Tibial nerve (tissue), 4 donors: ENCODE measurements around the gene GABBR2.

Source experiments
- EP300 ChIP-seq, 2 donors: sonication (generic); formaldehyde crosslinking; IDR thresholded peaks; one replicate each; pipeline ENCODE4 v1.6.1; 2017; ENCODE audit warnings: antibody characterized with exemption in 2 of 2, mild to moderate bottlenecking in 1 of 2
- POLR2A ChIP-seq, 2 donors: fragments of 450-650 bp; IDR thresholded peaks; one replicate each; pipeline ENCODE4 v1.6.1; 2017; ENCODE audit warnings: antibody characterized with exemption in 2 of 2, mild to moderate bottlenecking in 2 of 2, moderate library complexity in 2 of 2
- TF ChIP-seq, protein P1 (sequence below), 5 experiments: fragments of 200-600 bp in 3 of 5; fragments of 450-650 bp in 2 of 5; sonication (generic) in 3 of 5; IDR thresholded peaks; one replicate each; pipeline ENCODE4 v1.5.1; 2016 to 2019; ENCODE audit warnings: antibody characterized with exemption in 5 of 5, mild to moderate bottlenecking in 3 of 5, moderate library complexity in 2 of 5

DNA sequence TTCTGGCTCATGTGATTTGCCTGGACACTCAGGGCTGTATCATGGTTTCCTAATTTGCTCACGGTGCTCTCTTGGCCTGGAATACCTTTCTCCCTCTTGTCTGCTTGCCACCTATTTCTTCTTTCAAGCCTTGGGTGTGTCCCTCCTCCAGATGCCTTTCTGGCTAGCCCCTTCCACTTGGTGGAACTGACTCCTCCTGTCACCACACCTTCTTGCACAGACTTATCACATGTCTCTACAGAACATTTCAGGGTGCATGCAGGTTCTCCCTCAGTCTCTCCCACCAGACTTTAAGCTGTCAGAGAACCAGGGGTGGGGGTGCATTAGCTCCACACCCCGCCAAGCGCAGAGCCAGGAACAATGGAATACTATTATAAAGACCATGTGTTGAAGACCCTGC, 455.2 kb downstream of the GABBR2 start:
- TF ChIP-seq EP300 (IDR thresholded peaks at IDR 0.05) (no peak), POLR2A (IDR thresholded peaks at IDR 0.05) (no peak)
- TF ChIP-seq, protein P1, sequence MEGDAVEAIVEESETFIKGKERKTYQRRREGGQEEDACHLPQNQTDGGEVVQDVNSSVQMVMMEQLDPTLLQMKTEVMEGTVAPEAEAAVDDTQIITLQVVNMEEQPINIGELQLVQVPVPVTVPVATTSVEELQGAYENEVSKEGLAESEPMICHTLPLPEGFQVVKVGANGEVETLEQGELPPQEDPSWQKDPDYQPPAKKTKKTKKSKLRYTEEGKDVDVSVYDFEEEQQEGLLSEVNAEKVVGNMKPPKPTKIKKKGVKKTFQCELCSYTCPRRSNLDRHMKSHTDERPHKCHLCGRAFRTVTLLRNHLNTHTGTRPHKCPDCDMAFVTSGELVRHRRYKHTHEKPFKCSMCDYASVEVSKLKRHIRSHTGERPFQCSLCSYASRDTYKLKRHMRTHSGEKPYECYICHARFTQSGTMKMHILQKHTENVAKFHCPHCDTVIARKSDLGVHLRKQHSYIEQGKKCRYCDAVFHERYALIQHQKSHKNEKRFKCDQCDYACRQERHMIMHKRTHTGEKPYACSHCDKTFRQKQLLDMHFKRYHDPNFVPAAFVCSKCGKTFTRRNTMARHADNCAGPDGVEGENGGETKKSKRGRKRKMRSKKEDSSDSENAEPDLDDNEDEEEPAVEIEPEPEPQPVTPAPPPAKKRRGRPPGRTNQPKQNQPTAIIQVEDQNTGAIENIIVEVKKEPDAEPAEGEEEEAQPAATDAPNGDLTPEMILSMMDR (IDR thresholded peaks at IDR 0.05): no peak
